WTC11 (cell line): ENCODE data around the gene TTC7B. TPM values are rescaled to one million over a fixed set of nuclear protein-coding genes. Genes with fewer than 3 reads are reported as not detected.

Source experiments
- ATAC-seq: fragments of 200-7000 bp; cut with Tn5 transposase; 2 replicates; pipeline ENCODE4 v1.10.0; 2021; ENCODE audit warnings: mild to moderate bottlenecking, moderate library complexity
- CTCF ChIA-PET: fragments of 300-600 bp; sonication (Branson Sonifier 250); formaldehyde crosslinking; loops from one replicate; lab custom pipeline; 2021; ENCODE audit warnings: antibody characterized with exemption; lab: Charles Lee
- POLR2A ChIA-PET: fragments of 350-600 bp; sonication (Branson Sonifier 250); formaldehyde crosslinking; loops from one replicate; lab custom pipeline; 2021; ENCODE audit warnings: antibody characterized with exemption; lab: Charles Lee
- DNase-seq: peaks from one replicate; pipeline ENCODE4 v3.0.0; 2021; ENCODE audit warnings: low spot score
- H3K27ac Mint-ChIP-seq: 2 replicates; pipeline ENCODE4 v1.8.0; 2021; ENCODE audit warnings: mixed read lengths
- H3K27me3 Mint-ChIP-seq: 2 replicates; pipeline ENCODE4 v1.8.0; 2021; ENCODE audit warnings: low read depth, mild to moderate bottlenecking, moderate library complexity, mixed read lengths
- H3K36me3 Mint-ChIP-seq: 2 replicates; pipeline ENCODE4 v1.8.0; 2021; ENCODE audit warnings: mixed read lengths
- H3K4me1 Mint-ChIP-seq: 2 replicates; pipeline ENCODE4 v1.8.0; 2022; ENCODE audit warnings: mixed read lengths
- H3K4me3 Mint-ChIP-seq: 2 replicates; pipeline ENCODE4 v1.8.0; 2021; ENCODE audit warnings: mild to moderate bottlenecking, moderate library complexity, mixed read lengths
- H3K9me3 Mint-ChIP-seq: 2 replicates; pipeline ENCODE4 v1.8.0; 2021; ENCODE audit warnings: mixed read lengths
- ERG ChIP-seq: fragments of 250-450 bp; sonication (Bioruptor Pico); IDR thresholded peaks from 2 replicates; pipeline ENCODE4 v1.8.0; 2021; ENCODE audit warnings: mild to moderate bottlenecking
- ESRRA ChIP-seq: sonication (generic); formaldehyde crosslinking; IDR thresholded peaks from 2 replicates; pipeline ENCODE4 v1.8.1; 2022; ENCODE audit warnings: mild to moderate bottlenecking, missing genetic modification reagents, borderline replicate concordance
- ETV6 ChIP-seq: sonication (generic); formaldehyde crosslinking; IDR thresholded peaks from 2 replicates; pipeline ENCODE4 v1.8.1; 2022; ENCODE audit warnings: mild to moderate bottlenecking, missing genetic modification reagents
- FOXK1 ChIP-seq: sonication (generic); formaldehyde crosslinking; IDR thresholded peaks from 2 replicates; pipeline ENCODE4 v1.8.0; 2022; ENCODE audit warnings: mild to moderate bottlenecking, moderate library complexity, missing genetic modification reagents
- KAT7 ChIP-seq: sonication (generic); formaldehyde crosslinking; IDR thresholded peaks from 2 replicates; pipeline ENCODE4 v1.8.1; 2023; ENCODE audit warnings: missing genetic modification reagents, mild to moderate bottlenecking, borderline replicate concordance
- NR3C1 ChIP-seq: sonication (generic); formaldehyde crosslinking; conservative IDR thresholded peaks from 2 replicates; pipeline ENCODE4 v1.8.1; 2023; ENCODE audit warnings: low read depth, mild to moderate bottlenecking, missing genetic modification reagents
- PREB ChIP-seq: sonication (generic); formaldehyde crosslinking; IDR thresholded peaks from 2 replicates; pipeline ENCODE4 v1.8.1; 2022; ENCODE audit warnings: mild to moderate bottlenecking, missing genetic modification reagents, moderate library complexity, borderline replicate concordance
- RELA ChIP-seq: sonication (generic); formaldehyde crosslinking; IDR thresholded peaks from 2 replicates; pipeline ENCODE4 v1.8.1; 2022; ENCODE audit warnings: missing genetic modification reagents, mild to moderate bottlenecking, borderline replicate concordance
- RORB ChIP-seq: fragments of 250-450 bp; sonication (Bioruptor Pico); IDR thresholded peaks from 2 replicates; pipeline ENCODE4 v1.9.0; 2021; ENCODE audit warnings: mild to moderate bottlenecking
- SMAD4 ChIP-seq: sonication (generic); formaldehyde crosslinking; IDR thresholded peaks from 2 replicates; pipeline ENCODE4 v1.8.0; 2022; ENCODE audit warnings: mild to moderate bottlenecking, missing genetic modification reagents
- STAT6 ChIP-seq: sonication (generic); formaldehyde crosslinking; conservative IDR thresholded peaks from 2 replicates; pipeline ENCODE4 v1.8.1; 2023; ENCODE audit warnings: mild to moderate bottlenecking, low read depth, missing genetic modification reagents, moderate library complexity
- TCF7 ChIP-seq: sonication (generic); formaldehyde crosslinking; IDR thresholded peaks from 2 replicates; pipeline ENCODE4 v1.8.0; 2022; ENCODE audit warnings: mild to moderate bottlenecking, low read depth, missing genetic modification reagents, moderate library complexity
- TP53 ChIP-seq: sonication (generic); formaldehyde crosslinking; IDR thresholded peaks from 2 replicates; pipeline ENCODE4 v1.8.1; 2023; ENCODE audit warnings: mild to moderate bottlenecking, missing genetic modification reagents
- USF2 ChIP-seq: sonication (generic); formaldehyde crosslinking; IDR thresholded peaks from 2 replicates; pipeline ENCODE4 v1.8.1; 2023; ENCODE audit warnings: mild to moderate bottlenecking, missing genetic modification reagents, moderate library complexity
- ZBTB21 ChIP-seq: sonication (generic); formaldehyde crosslinking; IDR thresholded peaks from 2 replicates; pipeline ENCODE4 v1.8.1; 2023; ENCODE audit warnings: mild to moderate bottlenecking, missing genetic modification reagents, borderline replicate concordance
- ZNF396 ChIP-seq: fragments of 250-450 bp; sonication (Bioruptor Pico); IDR thresholded peaks from 2 replicates; pipeline ENCODE4 v1.8.0; 2021; ENCODE audit warnings: mild to moderate bottlenecking, moderate library complexity, borderline replicate concordance
- total RNA-seq: library from RNA; stranded (reverse); gene quantifications from 3 replicates; pipeline ENCODE4 v1.2.3, GENCODE V29; 2021
- TF ChIP-seq, protein P1 (sequence below): sonication (generic); formaldehyde crosslinking; IDR thresholded peaks from 2 replicates; pipeline ENCODE4 v1.8.1; 2022; ENCODE audit warnings: low read depth, missing genetic modification reagents, borderline replicate concordance
- TF ChIP-seq, protein P2 (sequence below): sonication (generic); formaldehyde crosslinking; IDR thresholded peaks from 2 replicates; pipeline ENCODE4 v1.8.1; 2023; ENCODE audit warnings: mild to moderate bottlenecking, missing genetic modification reagents
- TF ChIP-seq, protein P3 (sequence below): sonication (generic); formaldehyde crosslinking; IDR thresholded peaks from 2 replicates; pipeline ENCODE4 v1.8.0; 2022; ENCODE audit warnings: missing genetic modification reagents

Gene TTC7B
- total RNA-seq, 1 experiment from 2014 or later: 27.6 TPM

DNA sequence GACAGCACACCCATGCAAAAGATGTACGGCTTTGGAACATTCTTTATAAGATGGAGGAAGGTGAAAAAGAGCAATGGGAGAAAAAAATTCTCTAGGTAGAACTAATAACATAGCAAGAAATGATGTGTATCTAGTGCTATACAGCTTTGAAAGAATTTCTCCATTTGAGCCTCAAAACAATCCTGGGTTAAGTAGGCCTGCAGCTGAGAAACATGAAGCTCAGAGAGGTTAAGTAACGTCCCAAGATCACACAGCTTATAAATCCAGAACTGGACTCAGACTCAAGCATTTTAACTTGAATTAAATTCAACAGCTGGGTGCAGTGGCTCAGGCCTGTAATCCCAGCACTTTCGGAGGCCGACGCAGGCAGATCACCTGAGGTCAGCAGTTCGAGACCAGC, 32.9 kb downstream of the TTC7B start:
- DNase-seq (no peak), ATAC-seq (no peak)
- no peaks in the 10 kb centered on the region for H3K36me3 Mint-ChIP-seq
- ChIA-PET CTCF (interaction anchor here (1.4 kb wide), 1 partner anchor 24 kb away, joined by 3 read pairs; no protein-coding TSS in a partner anchor), POLR2A (no interaction called here)
- TF ChIP-seq STAT6 (CRISPR knock-in tag) (no peak), TP53 (CRISPR knock-in tag) (no peak), RORB (CRISPR knock-in tag) (no peak), KAT7 (CRISPR knock-in tag) (no peak), TCF7 (CRISPR knock-in tag) (no peak), FOXK1 (CRISPR knock-in tag) (no peak), ESRRA (CRISPR knock-in tag) (no peak), ETV6 (CRISPR knock-in tag) (no peak), ZNF396 (no peak), NR3C1 (CRISPR knock-in tag) (no peak)
- TF ChIP-seq, protein P1, sequence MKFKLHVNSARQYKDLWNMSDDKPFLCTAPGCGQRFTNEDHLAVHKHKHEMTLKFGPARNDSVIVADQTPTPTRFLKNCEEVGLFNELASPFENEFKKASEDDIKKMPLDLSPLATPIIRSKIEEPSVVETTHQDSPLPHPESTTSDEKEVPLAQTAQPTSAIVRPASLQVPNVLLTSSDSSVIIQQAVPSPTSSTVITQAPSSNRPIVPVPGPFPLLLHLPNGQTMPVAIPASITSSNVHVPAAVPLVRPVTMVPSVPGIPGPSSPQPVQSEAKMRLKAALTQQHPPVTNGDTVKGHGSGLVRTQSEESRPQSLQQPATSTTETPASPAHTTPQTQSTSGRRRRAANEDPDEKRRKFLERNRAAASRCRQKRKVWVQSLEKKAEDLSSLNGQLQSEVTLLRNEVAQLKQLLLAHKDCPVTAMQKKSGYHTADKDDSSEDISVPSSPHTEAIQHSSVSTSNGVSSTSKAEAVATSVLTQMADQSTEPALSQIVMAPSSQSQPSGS (CRISPR knock-in tag): no peak
- H3K4me3 Mint-ChIP-seq: no peak overlapping the region
- H3K27ac Mint-ChIP-seq: no peak overlapping the region
- no peaks in the 10 kb centered on the region for H3K4me1 Mint-ChIP-seq
- H3K9me3 Mint-ChIP-seq: no peaks in the 10 kb centered on the region
- H3K27me3 Mint-ChIP-seq: no peaks in the 10 kb centered on the region

DNA sequence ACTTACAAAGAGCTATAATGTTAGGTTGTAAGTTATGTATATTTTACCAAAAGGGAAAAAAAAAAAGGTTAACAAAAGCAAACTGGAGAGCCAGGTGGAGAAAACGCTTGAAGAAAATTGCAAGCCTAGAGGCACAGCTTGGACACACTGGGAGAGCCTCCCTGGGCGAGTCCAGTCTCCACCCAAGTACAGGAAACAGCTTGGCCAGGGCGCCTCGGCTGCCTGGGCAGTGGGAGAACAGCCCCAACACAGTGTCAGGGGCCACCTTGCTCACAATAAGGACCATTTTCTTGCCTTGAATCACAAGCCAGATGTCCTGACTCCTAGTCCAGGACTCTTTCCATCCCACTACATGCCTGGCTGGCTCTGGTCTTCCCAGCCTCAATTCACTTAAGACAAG, 33.3 kb downstream of the TTC7B start:
- Mint-ChIP-seq H3K36me3 (no peaks in the 10 kb centered on the region), H3K4me3 (no peak overlapping the region), H3K4me1 (no peaks in the 10 kb centered on the region), H3K9me3 (no peaks in the 10 kb centered on the region), H3K27me3 (no peaks in the 10 kb centered on the region), H3K27ac (no peak overlapping the region)
- CTCF ChIA-PET: interaction anchor here (1.4 kb wide), 1 partner anchor 25 kb away, joined by 3 read pairs; no protein-coding TSS in a partner anchor
- POLR2A ChIA-PET: no interaction called here
- no peak for TF ChIP-seq ETV6 (CRISPR knock-in tag)
- ATAC-seq (no peak), DNase-seq (no peak)

- Mint-ChIP-seq H3K9me3 (no peaks in the 10 kb centered on the region), H3K27me3 (no peaks in the 10 kb centered on the region), H3K4me1 (no peaks in the 10 kb centered on the region), H3K36me3 (no peaks in the 10 kb centered on the region), H3K4me3 (no peak overlapping the region), H3K27ac (no peak overlapping the region)
- ATAC-seq (no peak), DNase-seq (no peak)
- POLR2A ChIA-PET: no interaction called here
- CTCF ChIA-PET: interaction anchor here (1.0 to 1.4 kb wide), 2 partner anchors 26 to 35 kb away, joined by 3 read pairs; no protein-coding TSS in a partner anchor
- TF ChIP-seq RELA (CRISPR knock-in tag) (no peak), ERG (CRISPR knock-in tag) (no peak), PREB (CRISPR knock-in tag) (no peak), RORB (CRISPR knock-in tag) (no peak), SMAD4 (CRISPR knock-in tag) (no peak), USF2 (CRISPR knock-in tag) (no peak), ZBTB21 (CRISPR knock-in tag) (no peak)
- TF ChIP-seq, protein P2, sequence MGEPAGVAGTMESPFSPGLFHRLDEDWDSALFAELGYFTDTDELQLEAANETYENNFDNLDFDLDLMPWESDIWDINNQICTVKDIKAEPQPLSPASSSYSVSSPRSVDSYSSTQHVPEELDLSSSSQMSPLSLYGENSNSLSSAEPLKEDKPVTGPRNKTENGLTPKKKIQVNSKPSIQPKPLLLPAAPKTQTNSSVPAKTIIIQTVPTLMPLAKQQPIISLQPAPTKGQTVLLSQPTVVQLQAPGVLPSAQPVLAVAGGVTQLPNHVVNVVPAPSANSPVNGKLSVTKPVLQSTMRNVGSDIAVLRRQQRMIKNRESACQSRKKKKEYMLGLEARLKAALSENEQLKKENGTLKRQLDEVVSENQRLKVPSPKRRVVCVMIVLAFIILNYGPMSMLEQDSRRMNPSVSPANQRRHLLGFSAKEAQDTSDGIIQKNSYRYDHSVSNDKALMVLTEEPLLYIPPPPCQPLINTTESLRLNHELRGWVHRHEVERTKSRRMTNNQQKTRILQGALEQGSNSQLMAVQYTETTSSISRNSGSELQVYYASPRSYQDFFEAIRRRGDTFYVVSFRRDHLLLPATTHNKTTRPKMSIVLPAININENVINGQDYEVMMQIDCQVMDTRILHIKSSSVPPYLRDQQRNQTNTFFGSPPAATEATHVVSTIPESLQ: no peak
- TF ChIP-seq, protein P3, sequence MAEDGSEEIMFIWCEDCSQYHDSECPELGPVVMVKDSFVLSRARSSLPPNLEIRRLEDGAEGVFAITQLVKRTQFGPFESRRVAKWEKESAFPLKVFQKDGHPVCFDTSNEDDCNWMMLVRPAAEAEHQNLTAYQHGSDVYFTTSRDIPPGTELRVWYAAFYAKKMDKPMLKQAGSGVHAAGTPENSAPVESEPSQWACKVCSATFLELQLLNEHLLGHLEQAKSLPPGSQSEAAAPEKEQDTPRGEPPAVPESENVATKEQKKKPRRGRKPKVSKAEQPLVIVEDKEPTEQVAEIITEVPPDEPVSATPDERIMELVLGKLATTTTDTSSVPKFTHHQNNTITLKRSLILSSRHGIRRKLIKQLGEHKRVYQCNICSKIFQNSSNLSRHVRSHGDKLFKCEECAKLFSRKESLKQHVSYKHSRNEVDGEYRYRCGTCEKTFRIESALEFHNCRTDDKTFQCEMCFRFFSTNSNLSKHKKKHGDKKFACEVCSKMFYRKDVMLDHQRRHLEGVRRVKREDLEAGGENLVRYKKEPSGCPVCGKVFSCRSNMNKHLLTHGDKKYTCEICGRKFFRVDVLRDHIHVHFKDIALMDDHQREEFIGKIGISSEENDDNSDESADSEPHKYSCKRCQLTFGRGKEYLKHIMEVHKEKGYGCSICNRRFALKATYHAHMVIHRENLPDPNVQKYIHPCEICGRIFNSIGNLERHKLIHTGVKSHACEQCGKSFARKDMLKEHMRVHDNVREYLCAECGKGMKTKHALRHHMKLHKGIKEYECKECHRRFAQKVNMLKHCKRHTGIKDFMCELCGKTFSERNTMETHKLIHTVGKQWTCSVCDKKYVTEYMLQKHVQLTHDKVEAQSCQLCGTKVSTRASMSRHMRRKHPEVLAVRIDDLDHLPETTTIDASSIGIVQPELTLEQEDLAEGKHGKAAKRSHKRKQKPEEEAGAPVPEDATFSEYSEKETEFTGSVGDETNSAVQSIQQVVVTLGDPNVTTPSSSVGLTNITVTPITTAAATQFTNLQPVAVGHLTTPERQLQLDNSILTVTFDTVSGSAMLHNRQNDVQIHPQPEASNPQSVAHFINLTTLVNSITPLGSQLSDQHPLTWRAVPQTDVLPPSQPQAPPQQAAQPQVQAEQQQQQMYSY (CRISPR knock-in tag): no peak
Observed at GRCh38 chr14:90781876-90782275, 34.4 kb downstream of the TTC7B start.
